Measurements from ENCODE around the gene LPCAT1.

- TF ChIP-seq POLR2AphosphoS5 (IDR thresholded peaks at IDR 0.05) (no peak), POLR2A (IDR thresholded peaks at IDR 0.05) (no peak)
- TF ChIP-seq, protein P1, sequence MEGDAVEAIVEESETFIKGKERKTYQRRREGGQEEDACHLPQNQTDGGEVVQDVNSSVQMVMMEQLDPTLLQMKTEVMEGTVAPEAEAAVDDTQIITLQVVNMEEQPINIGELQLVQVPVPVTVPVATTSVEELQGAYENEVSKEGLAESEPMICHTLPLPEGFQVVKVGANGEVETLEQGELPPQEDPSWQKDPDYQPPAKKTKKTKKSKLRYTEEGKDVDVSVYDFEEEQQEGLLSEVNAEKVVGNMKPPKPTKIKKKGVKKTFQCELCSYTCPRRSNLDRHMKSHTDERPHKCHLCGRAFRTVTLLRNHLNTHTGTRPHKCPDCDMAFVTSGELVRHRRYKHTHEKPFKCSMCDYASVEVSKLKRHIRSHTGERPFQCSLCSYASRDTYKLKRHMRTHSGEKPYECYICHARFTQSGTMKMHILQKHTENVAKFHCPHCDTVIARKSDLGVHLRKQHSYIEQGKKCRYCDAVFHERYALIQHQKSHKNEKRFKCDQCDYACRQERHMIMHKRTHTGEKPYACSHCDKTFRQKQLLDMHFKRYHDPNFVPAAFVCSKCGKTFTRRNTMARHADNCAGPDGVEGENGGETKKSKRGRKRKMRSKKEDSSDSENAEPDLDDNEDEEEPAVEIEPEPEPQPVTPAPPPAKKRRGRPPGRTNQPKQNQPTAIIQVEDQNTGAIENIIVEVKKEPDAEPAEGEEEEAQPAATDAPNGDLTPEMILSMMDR (IDR thresholded peaks at IDR 0.05) = no peak
Observed at GRCh38 chr5:1416856-1417469, 106.8 kb downstream of the LPCAT1 start.

Measured in breast epithelium (tissue), 3 donors.